Measurements from ENCODE around the gene ARMC2. TPM values are rescaled to one million over a fixed set of nuclear protein-coding genes. Genes with fewer than 3 reads are reported as not detected.

ARMC2 gene
- total and polyA plus RNA-seq, 8 donors = 7.8 to 30.0 (median 24.9) TPM

DNA sequence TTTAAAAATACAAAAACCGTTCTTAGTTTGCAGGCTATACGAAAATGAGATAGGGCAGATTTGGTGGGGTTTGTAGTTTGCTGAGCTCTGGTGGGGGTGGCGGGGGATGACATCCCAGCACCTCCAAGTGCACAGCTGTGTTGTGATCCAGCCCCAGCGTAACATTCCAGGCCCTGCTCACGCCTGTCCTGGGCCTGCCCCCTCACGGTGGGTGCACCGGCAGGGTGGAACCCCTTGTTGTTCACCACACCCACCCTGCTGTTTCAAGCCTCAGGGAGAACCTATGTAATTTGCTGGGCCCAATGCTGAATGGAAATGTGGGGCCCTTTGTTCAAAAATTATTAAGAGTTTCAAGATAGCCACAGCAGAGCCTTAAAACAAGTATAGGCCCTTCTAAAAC, 25.0 kb downstream of the ARMC2 start:
- H3K9me3 ChIP-seq = no peaks in the 10 kb centered on the region
- peak overlapping the region in 1 of 2 donors; percentile 24 for H3K27ac ChIP-seq
- TF ChIP-seq CTCF (IDR thresholded peaks at IDR 0.05) = no peak
- H3K27me3 ChIP-seq = no peaks in the 10 kb centered on the region
- no peak for DNase-seq
- H3K36me3 ChIP-seq = peaks cover 0 to 15% of the 10 kb centered on the region in 2 donors
- no peak overlapping the region for H3K4me3 ChIP-seq
- peaks cover 0 to 39% of the 10 kb centered on the region in 2 donors for H3K4me1 ChIP-seq
- no peak for ATAC-seq
- intact Hi-C loops (cut with DNase I) = no loop called here

DNA sequence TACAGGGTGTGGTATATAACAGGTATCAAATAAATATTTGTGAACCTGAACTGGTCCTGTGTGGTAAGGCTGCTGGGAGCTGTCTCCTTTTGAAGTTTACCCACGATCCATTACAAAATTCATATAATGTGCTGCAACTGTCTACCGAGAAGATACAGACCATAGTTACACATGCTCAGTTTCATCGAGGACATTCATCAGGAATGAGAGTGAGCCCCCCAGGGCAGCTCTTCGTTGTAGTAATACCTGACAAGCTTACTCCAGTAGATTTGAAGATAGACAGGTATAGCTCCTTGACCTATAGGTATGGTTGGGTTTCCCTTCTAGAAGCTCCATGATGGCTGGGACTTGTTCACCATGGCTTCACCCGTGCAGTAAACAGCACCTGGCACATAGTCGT, 25.7 kb downstream of the ARMC2 start:
- peaks cover 0 to 11% of the 10 kb centered on the region in 2 donors for H3K36me3 ChIP-seq
- ATAC-seq (no peak), DNase-seq (no peak)
- H3K4me1 ChIP-seq = peaks cover 0 to 39% of the 10 kb centered on the region in 2 donors
- no peaks in the 10 kb centered on the region for H3K9me3 ChIP-seq
- no peak overlapping the region for H3K4me3 ChIP-seq
- no peak for TF ChIP-seq CTCF (IDR thresholded peaks at IDR 0.05)
- H3K27me3 ChIP-seq = no peaks in the 10 kb centered on the region
- peak overlapping the region; percentile 53 to 66 for H3K27ac ChIP-seq
- intact Hi-C loops (cut with DNase I) = no loop called here

DNA sequence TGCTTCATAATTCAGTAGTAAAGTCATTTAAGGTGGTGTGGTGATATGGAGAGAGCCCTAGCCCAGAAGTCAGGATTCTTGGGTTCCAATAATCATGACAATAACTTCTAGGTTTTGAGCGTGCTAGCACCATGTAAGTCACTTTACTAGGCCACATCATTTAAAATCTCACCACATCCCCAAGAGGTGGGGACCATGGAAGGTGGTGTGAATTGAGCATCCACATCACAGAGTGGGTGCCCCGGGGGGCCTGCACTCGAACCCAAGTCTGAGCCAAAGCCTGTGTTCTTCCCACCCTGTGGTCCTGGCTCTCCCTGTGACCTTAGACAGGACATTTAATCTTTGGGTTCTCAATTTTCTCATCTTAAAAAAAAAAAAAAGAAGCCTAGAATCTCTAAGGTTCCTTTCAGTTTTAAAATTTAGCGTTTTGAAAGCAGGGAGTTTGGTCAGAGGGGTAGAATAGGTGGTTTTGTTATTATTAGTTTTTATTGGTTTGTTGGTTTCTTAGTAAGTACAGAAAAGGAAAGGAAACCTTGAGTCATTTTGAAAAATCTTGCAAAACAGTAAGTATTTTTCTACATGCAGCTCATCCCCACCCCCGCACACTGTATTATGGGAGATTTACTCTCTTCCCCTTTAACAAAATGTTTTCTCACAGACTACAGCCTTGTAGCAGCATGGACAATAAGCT, 26.4 kb downstream of the ARMC2 start:
- DNase-seq (no peak), ATAC-seq (peak; percentile 55)
- Histone ChIP-seq H3K36me3 (peaks cover 0 to 4% of the 10 kb centered on the region in 2 donors), H3K27ac (peak overlapping the region; percentile 53 to 66), H3K4me1 (peaks cover 0 to 39% of the 10 kb centered on the region in 2 donors), H3K9me3 (no peaks in the 10 kb centered on the region), H3K27me3 (no peaks in the 10 kb centered on the region), H3K4me3 (no peak overlapping the region)
- TF ChIP-seq CTCF (IDR thresholded peaks at IDR 0.05) = no peak
- intact Hi-C loops (cut with DNase I) = no loop called here

DNA sequence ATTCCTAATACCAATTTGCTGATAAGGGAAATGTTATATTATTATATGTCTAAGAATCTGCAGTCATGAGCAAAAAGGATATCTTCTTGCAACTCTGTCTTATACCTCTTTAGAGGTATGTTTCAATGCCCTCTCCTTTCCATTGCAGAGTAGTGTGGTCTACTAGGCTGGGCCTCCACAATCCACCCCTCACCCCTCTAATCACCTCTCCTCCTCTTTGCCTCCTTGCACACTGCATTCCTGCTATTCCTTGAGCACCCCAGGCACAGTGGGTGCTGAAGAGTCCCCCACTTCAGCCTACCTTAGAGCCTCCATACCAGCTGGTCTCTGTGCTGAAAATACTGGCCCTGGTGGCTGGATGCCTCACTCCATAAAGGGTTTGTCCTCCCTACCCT, 26.9 kb downstream of the ARMC2 start:
- intact Hi-C loops (cut with DNase I) = no loop called here

More for the DNA sequence above, 26.9 kb downstream of the ARMC2 start:
- H3K36me3 ChIP-seq = no peaks in the 10 kb centered on the region
- no peak overlapping the region for H3K4me3 ChIP-seq
- H3K27me3 ChIP-seq = no peaks in the 10 kb centered on the region
- no peak for ATAC-seq
- peak overlapping the region; percentile 53 to 59 for H3K27ac ChIP-seq
- H3K9me3 ChIP-seq = no peaks in the 10 kb centered on the region
- no peak for TF ChIP-seq CTCF (IDR thresholded peaks at IDR 0.05)
- no peak for DNase-seq
- H3K4me1 ChIP-seq = peaks cover 0 to 39% of the 10 kb centered on the region in 2 donors
